Large intestine (tissue), 3 donors: ENCODE data around the gene HIP1. TPM values are rescaled to one million over a fixed set of nuclear protein-coding genes. Genes with fewer than 3 reads are reported as not detected.
"Not testable (repeated sequence)": the region's sequence is repeated elsewhere in the genome, so short reads cannot be mapped to it uniquely, and the experiment has no call there.

Source experiments
- DNase-seq, 2 donors: peaks; one replicate each; pipeline versions ENCODE4 v3.0.0 to v3.0.0-alpha.2; 2013
- H3K27ac ChIP-seq: one replicate; pipeline ENCODE4 v1.5.1; 2013; ENCODE audit warnings: low read length
- H3K27me3 ChIP-seq: 2 replicates; pipeline ENCODE4 v1.6.1; 2013; ENCODE audit warnings: low read length; ENCODE audit not compliant: control insufficient read depth, insufficient read depth
- H3K36me3 ChIP-seq: 2 replicates; pipeline ENCODE4 v1.6.1; 2013; ENCODE audit warnings: low read length; ENCODE audit not compliant: control insufficient read depth, insufficient read depth
- H3K4me1 ChIP-seq: one replicate; pipeline ENCODE4 v1.6.1; 2013; ENCODE audit warnings: low read length; ENCODE audit not compliant: control insufficient read depth, insufficient read depth
- H3K4me3 ChIP-seq: one replicate; pipeline ENCODE4 v1.5.1; 2013; ENCODE audit warnings: low read length
- H3K9me3 ChIP-seq: one replicate; pipeline ENCODE4 v1.6.1; 2013; ENCODE audit warnings: mild to moderate bottlenecking, low read depth, low read length, moderate library complexity; ENCODE audit not compliant: control insufficient read depth
- WGBS: methylation state at CpG from one replicate; pipeline ENCODE4 v1.1.5; 2013; ENCODE audit warnings: low lambda C conversion rate; ENCODE audit not compliant: insufficient coverage; 5-methylcytosine and 5-hydroxymethylcytosine counted together
- polyA plus RNA-seq: library from polyadenylated mRNA; unstranded; fragments of 120-200 nt; gene quantifications from one replicate; pipeline ENCODE4 v1.2.1, GENCODE V29; 2013

Gene HIP1
- polyA plus RNA-seq, 1 donor: 5.9 TPM

- H3K4me3 ChIP-seq, H3K27me3 ChIP-seq, H3K36me3 ChIP-seq, H3K27ac ChIP-seq, H3K4me1 ChIP-seq, DNase-seq, H3K9me3 ChIP-seq: not testable (repeated sequence)
- WGBS: 100% methylated on average over 1 of the region's 6 CpGs
These were observed 11.4 kb downstream of the HIP1 start for GRCh38 chr7:75727351-75727750.

- DNase-seq: no peak
- 85% methylated on average over 4 of the region's 6 CpGs for WGBS
These were observed 13.4 kb downstream of the HIP1 start for GRCh38 chr7:75725306-75725705.

GRCh38 chr7:75723444-75723843 lies 15.3 kb downstream of the HIP1 start:
- WGBS: no CpG with 5 or more reads among the region's 3 CpGs
- H3K4me3 ChIP-seq: no peak overlapping the region
- DNase-seq: no peak
- no peak overlapping the region for H3K27ac ChIP-seq
- no peaks in the 10 kb centered on the region for H3K27me3 ChIP-seq
- no peaks in the 10 kb centered on the region for H3K9me3 ChIP-seq
- H3K4me1 ChIP-seq: no peaks in the 10 kb centered on the region
- H3K36me3 ChIP-seq: no peaks in the 10 kb centered on the region

More at GRCh38 chr7:75725306-75725705, 13.4 kb downstream of the HIP1 start:
- no peaks in the 10 kb centered on the region for H3K9me3 ChIP-seq
- H3K27ac ChIP-seq: no peak overlapping the region
- H3K36me3 ChIP-seq: no peaks in the 10 kb centered on the region
- no peaks in the 10 kb centered on the region for H3K27me3 ChIP-seq
- H3K4me1 ChIP-seq: no peaks in the 10 kb centered on the region
- no peak overlapping the region for H3K4me3 ChIP-seq

- Histone ChIP-seq H3K4me1 (no peaks in the 10 kb centered on the region), H3K27me3 (no peaks in the 10 kb centered on the region), H3K9me3 (no peaks in the 10 kb centered on the region), H3K36me3 (no peaks in the 10 kb centered on the region), H3K4me3 (no peak overlapping the region), H3K27ac (no peak overlapping the region)
- no CpG with 5 or more reads among the region's 4 CpGs for WGBS
- no peak for DNase-seq
These were observed 16.4 kb downstream of the HIP1 start for GRCh38 chr7:75722373-75722772.

- no CpG with 5 or more reads among the region's 9 CpGs for WGBS
- DNase-seq, H3K27me3 ChIP-seq, H3K36me3 ChIP-seq, H3K4me1 ChIP-seq, H3K4me3 ChIP-seq, H3K9me3 ChIP-seq, H3K27ac ChIP-seq: not testable (repeated sequence)
These were observed 16.8 kb downstream of the HIP1 start for GRCh38 chr7:75721922-75722321.

- no peaks in the 10 kb centered on the region for H3K27me3 ChIP-seq
- no peaks in the 10 kb centered on the region for H3K9me3 ChIP-seq
- WGBS: no CpG with 5 or more reads among the region's 2 CpGs
- DNase-seq: no peak
- H3K4me3 ChIP-seq: no peak overlapping the region
- H3K27ac ChIP-seq: no peak overlapping the region
- H3K36me3 ChIP-seq: no peaks in the 10 kb centered on the region
- H3K4me1 ChIP-seq: no peaks in the 10 kb centered on the region
These were observed 17.3 kb downstream of the HIP1 start for GRCh38 chr7:75721426-75721825.

- Histone ChIP-seq H3K4me1 (no peaks in the 10 kb centered on the region), H3K27me3 (no peaks in the 10 kb centered on the region), H3K4me3 (no peak overlapping the region), H3K27ac (no peak overlapping the region), H3K36me3 (no peaks in the 10 kb centered on the region), H3K9me3 (no peaks in the 10 kb centered on the region)
- DNase-seq: no peak
- WGBS: no CpG with 5 or more reads among the region's 5 CpGs
These were observed 19.1 kb downstream of the HIP1 start for GRCh38 chr7:75719626-75720025.

GRCh38 chr7:75718390-75719031 lies 20.2 kb downstream of the HIP1 start:
- no peak for DNase-seq
- H3K4me1 ChIP-seq: no peaks in the 10 kb centered on the region
- H3K4me3 ChIP-seq: no peak overlapping the region
- no peak overlapping the region for H3K27ac ChIP-seq
- H3K9me3 ChIP-seq: no peaks in the 10 kb centered on the region
- WGBS: 40% methylated on average over 1 of the region's 10 CpGs
- H3K27me3 ChIP-seq: no peaks in the 10 kb centered on the region
- no peaks in the 10 kb centered on the region for H3K36me3 ChIP-seq

- not testable (repeated sequence) for H3K36me3 ChIP-seq, H3K4me3 ChIP-seq, H3K27ac ChIP-seq, H3K4me1 ChIP-seq, H3K27me3 ChIP-seq, DNase-seq, H3K9me3 ChIP-seq
- no CpG with 5 or more reads among the region's 3 CpGs for WGBS
These were observed 21.0 kb downstream of the HIP1 start for GRCh38 chr7:75717746-75718145.

- no CpG with 5 or more reads among the region's 9 CpGs for WGBS
- Histone ChIP-seq H3K27me3 (no peaks in the 10 kb centered on the region), H3K4me3 (no peak overlapping the region), H3K4me1 (no peaks in the 10 kb centered on the region), H3K36me3 (no peaks in the 10 kb centered on the region), H3K9me3 (no peaks in the 10 kb centered on the region), H3K27ac (no peak overlapping the region)
- DNase-seq: no peak
These were observed 21.6 kb downstream of the HIP1 start for GRCh38 chr7:75716992-75717626.

GRCh38 chr7:75715864-75716263 lies 22.9 kb downstream of the HIP1 start:
- Histone ChIP-seq H3K9me3 (no peaks in the 10 kb centered on the region), H3K27ac (no peak overlapping the region), H3K36me3 (no peaks in the 10 kb centered on the region), H3K27me3 (no peaks in the 10 kb centered on the region), H3K4me1 (no peaks in the 10 kb centered on the region), H3K4me3 (no peak overlapping the region)
- WGBS: no CpG with 5 or more reads among the region's 7 CpGs
- DNase-seq: no peak
